Prostate gland (tissue), 2 donors: ENCODE measurements around the gene RALY.

Experiments
- CTCF ChIP-seq, 4 experiments: fragments of 200-600 bp in 2 of 4; fragments of 450-650 bp in 2 of 4; sonication (generic) in 2 of 4; IDR thresholded peaks; 1 replicate in 3 of 4; 2 replicates in 1 of 4; pipeline ENCODE4 v1.5.1; 2016 to 2019; ENCODE audit warnings: antibody characterized with exemption in 4 of 4, mild to moderate bottlenecking in 2 of 4, moderate library complexity in 2 of 4
- POLR2A ChIP-seq: fragments of 450-650 bp; IDR thresholded peaks from one replicate; pipeline ENCODE4 v1.6.1; 2016; ENCODE audit warnings: antibody characterized with exemption, mild to moderate bottlenecking

- no peak for TF ChIP-seq POLR2A
- no peak for TF ChIP-seq CTCF (IDR thresholded peaks at IDR 0.05)
Observed at GRCh38 chr20:34076952-34077351, 83.2 kb downstream of the RALY start.
